HEK293 (cell line): ENCODE results near the gene PDE9A.
A peak's percentile ranks its signal among the peaks of the same experiment; 100 is the strongest.

Experiments used
- CTCF ChIA-PET: fragments of 350-600 bp; formaldehyde crosslinking; extraction: SDS; loops from one replicate; lab custom pipeline; 2021; ENCODE audit warnings: antibody characterized with exemption; lab: Yijun Ruan, JAX
- POLR2A ChIA-PET: fragments of 300-600 bp; formaldehyde crosslinking; extraction: SDS; loops from one replicate; lab custom pipeline; 2020; ENCODE audit warnings: antibody characterized with exemption, inconsistent platforms; lab: Yijun Ruan, JAX
- H3K27ac ChIP-seq: fragments of 200-500 bp; sonication (Bioruptor generic); 2 replicates; pipeline ENCODE4 v1.5.1; 2014; ENCODE audit warnings: low read depth, low read length, control low read depth, inconsistent platforms; ENCODE audit errors: extremely low read depth
- H3K36me3 ChIP-seq, 2 experiments: fragments of 200-500 bp in 1 of 2; sonication (Bioruptor generic) in 1 of 2; 1 replicate in 1 of 2; 2 replicates in 1 of 2; pipeline ENCODE4 v1.5.1; 2014 to 2017; ENCODE audit warnings: inconsistent platforms in 2 of 2, low read length in 2 of 2; ENCODE audit not compliant: control insufficient read depth in 2 of 2, insufficient read depth in 1 of 2
- H3K4me1 ChIP-seq: fragments of 200-500 bp; sonication (Bioruptor generic); 2 replicates; pipeline ENCODE4 v1.5.1; 2014; ENCODE audit warnings: mild to moderate bottlenecking, low read length, inconsistent platforms; ENCODE audit not compliant: control insufficient read depth, insufficient read depth
- H3K4me3 ChIP-seq: 2 replicates; pipeline ENCODE4 v1.5.1; 2011; ENCODE audit warnings: low read depth, mild to moderate bottlenecking, control low read depth, low read length, moderate library complexity
- H3K9me3 ChIP-seq: fragments of 200-500 bp; sonication (Bioruptor generic); 2 replicates; pipeline ENCODE4 v1.5.1; 2014; ENCODE audit warnings: low read depth, low read length, inconsistent platforms; ENCODE audit not compliant: control insufficient read depth, insufficient read depth
- SCRT2 ChIP-seq: fragments of 450-650 bp; formaldehyde crosslinking; IDR thresholded peaks from 2 replicates; pipeline ENCODE4 v1.5.1; 2016; ENCODE audit warnings: missing biosample characterization, missing genetic modification characterization
- SETDB1 ChIP-seq: IDR thresholded peaks from one replicate; pipeline ENCODE4 v1.6.1; 2017; ENCODE audit warnings: mild to moderate bottlenecking, low read length, moderate library complexity, mixed read lengths; ENCODE audit not compliant: insufficient read length
- TRIM28 ChIP-seq: IDR thresholded peaks from 2 replicates; pipeline ENCODE4 v1.6.1; 2011; ENCODE audit warnings: low read length, control low read depth, borderline replicate concordance
- WT1 ChIP-seq: fragments of 450-650 bp; formaldehyde crosslinking; IDR thresholded peaks from 2 replicates; pipeline ENCODE4 v1.5.1; 2016; ENCODE audit warnings: missing biosample characterization, missing genetic modification characterization
- ZBTB17 ChIP-seq: fragments of 450-650 bp; formaldehyde crosslinking; IDR thresholded peaks from 2 replicates; pipeline ENCODE4 v1.5.1; 2016; ENCODE audit warnings: missing biosample characterization, missing genetic modification characterization
- ZBTB21 ChIP-seq: fragments of 450-650 bp; formaldehyde crosslinking; IDR thresholded peaks from 2 replicates; pipeline ENCODE4 v1.5.1; 2017; ENCODE audit warnings: missing biosample characterization, missing genetic modification characterization
- ZFP69B ChIP-seq: fragments of 450-650 bp; formaldehyde crosslinking; IDR thresholded peaks from 2 replicates; pipeline ENCODE4 v1.5.1; 2016; ENCODE audit warnings: missing biosample characterization, missing genetic modification characterization
- ZNF174 ChIP-seq: fragments of 450-650 bp; formaldehyde crosslinking; IDR thresholded peaks from 2 replicates; pipeline ENCODE4 v1.5.0; 2017; ENCODE audit warnings: missing biosample characterization, mild to moderate bottlenecking, missing genetic modification characterization
- ZNF184 ChIP-seq: fragments of 450-650 bp; IDR thresholded peaks from 2 replicates; pipeline ENCODE4 v1.5.1; 2018; ENCODE audit warnings: missing biosample characterization, mild to moderate bottlenecking, missing genetic modification characterization
- ZNF266 ChIP-seq: fragments of 450-650 bp; formaldehyde crosslinking; IDR thresholded peaks from 2 replicates; pipeline ENCODE4 v1.5.1; 2016; ENCODE audit warnings: missing biosample characterization, missing genetic modification characterization, low read depth
- ZNF311 ChIP-seq: fragments of 450-650 bp; formaldehyde crosslinking; IDR thresholded peaks from 2 replicates; pipeline ENCODE4 v1.5.1; 2017; ENCODE audit warnings: missing biosample characterization, missing genetic modification characterization, borderline replicate concordance
- ZNF433 ChIP-seq: fragments of 450-650 bp; formaldehyde crosslinking; IDR thresholded peaks from 2 replicates; pipeline ENCODE4 v1.5.1; 2016; ENCODE audit warnings: missing biosample characterization, missing genetic modification characterization, low read depth
- ZNF510 ChIP-seq: fragments of 450-650 bp; formaldehyde crosslinking; IDR thresholded peaks from 2 replicates; pipeline ENCODE4 v1.5.1; 2018; ENCODE audit warnings: mild to moderate bottlenecking, missing genetic modification characterization, missing biosample characterization; ENCODE audit not compliant: insufficient replicate concordance
- ZNF514 ChIP-seq: fragments of 450-650 bp; formaldehyde crosslinking; IDR thresholded peaks from 2 replicates; pipeline ENCODE4 v1.5.1; 2016; ENCODE audit warnings: missing biosample characterization, missing genetic modification characterization
- ZNF529 ChIP-seq: fragments of 450-650 bp; formaldehyde crosslinking; IDR thresholded peaks from 2 replicates; pipeline ENCODE4 v1.5.1; 2017; ENCODE audit warnings: missing genetic modification characterization, missing biosample characterization; ENCODE audit not compliant: insufficient replicate concordance
- ZNF555 ChIP-seq: fragments of 450-650 bp; formaldehyde crosslinking; conservative IDR thresholded peaks from 2 replicates; pipeline ENCODE4 v1.5.1; 2017; ENCODE audit warnings: missing biosample characterization, mild to moderate bottlenecking, missing genetic modification characterization, inconsistent platforms
- ZNF571 ChIP-seq: fragments of 450-650 bp; formaldehyde crosslinking; IDR thresholded peaks from 2 replicates; pipeline ENCODE4 v1.5.0; 2017; ENCODE audit warnings: missing biosample characterization, missing genetic modification characterization
- ZNF610 ChIP-seq: fragments of 450-650 bp; formaldehyde crosslinking; IDR thresholded peaks from 2 replicates; pipeline ENCODE4 v1.5.1; 2016; ENCODE audit warnings: missing biosample characterization, missing genetic modification characterization, borderline replicate concordance
- ZNF791 ChIP-seq: fragments of 450-650 bp; formaldehyde crosslinking; IDR thresholded peaks from 2 replicates; pipeline ENCODE4 v1.5.1; 2016; ENCODE audit warnings: missing biosample characterization, missing genetic modification characterization
- TF ChIP-seq, protein P1 (sequence below): fragments of 450-650 bp; formaldehyde crosslinking; IDR thresholded peaks from 2 replicates; pipeline ENCODE4 v1.5.1; 2017; ENCODE audit warnings: missing biosample characterization, missing genetic modification characterization
- TF ChIP-seq, protein P2 (sequence below): fragments of 450-650 bp; formaldehyde crosslinking; IDR thresholded peaks from 2 replicates; pipeline ENCODE4 v1.5.1; 2017; ENCODE audit warnings: missing biosample characterization, missing genetic modification characterization
- TF ChIP-seq, protein P3 (sequence below): fragments of 450-650 bp; formaldehyde crosslinking; conservative IDR thresholded peaks from 2 replicates; pipeline ENCODE4 v1.5.1; 2016; ENCODE audit warnings: low read depth, missing biosample characterization, missing genetic modification characterization
- TF ChIP-seq, protein P4 (sequence below): fragments of 450-650 bp; formaldehyde crosslinking; conservative IDR thresholded peaks from 2 replicates; pipeline ENCODE4 v1.5.1; 2016; ENCODE audit warnings: low read depth, missing biosample characterization, missing genetic modification characterization
- TF ChIP-seq, protein P5 (sequence below): fragments of 450-650 bp; formaldehyde crosslinking; IDR thresholded peaks from 2 replicates; pipeline ENCODE4 v1.5.1; 2016; ENCODE audit warnings: missing biosample characterization, missing genetic modification characterization

Gene PDE9A

DNA sequence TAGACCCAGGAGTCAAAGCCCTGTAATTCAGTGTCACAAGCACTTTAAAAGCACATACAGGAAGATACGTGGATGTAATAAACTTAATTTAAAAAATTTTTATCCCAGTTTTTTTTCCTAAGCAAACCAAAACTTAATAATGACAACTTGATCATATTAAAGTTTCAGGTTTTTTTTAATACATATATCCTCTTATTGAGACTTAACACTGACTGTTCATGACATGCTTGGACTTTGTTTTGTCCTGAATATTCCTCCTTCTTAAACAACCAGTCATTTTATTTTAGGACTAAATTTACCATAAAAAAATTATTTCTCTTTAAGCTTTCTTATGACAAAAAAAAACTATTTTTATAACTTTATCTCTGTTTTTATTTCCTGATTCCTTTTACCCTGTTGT is 161.8 kb downstream of the PDE9A start:
- Histone ChIP-seq H3K27ac (no peak overlapping the region), H3K36me3 (no peaks in the 10 kb centered on the region), H3K9me3 (no peaks in the 10 kb centered on the region; the same call in 1 of the 2 replicates), H3K4me1 (no peaks in the 10 kb centered on the region), H3K4me3 (no peak overlapping the region)
- ChIA-PET CTCF (interaction anchor here (1.5 to 2.4 kb wide), 2 partner anchors 34 to 222 kb away, joined by 4 to 14 read pairs; no protein-coding TSS in a partner anchor), POLR2A (no interaction called here)
- TF ChIP-seq, protein P1, sequence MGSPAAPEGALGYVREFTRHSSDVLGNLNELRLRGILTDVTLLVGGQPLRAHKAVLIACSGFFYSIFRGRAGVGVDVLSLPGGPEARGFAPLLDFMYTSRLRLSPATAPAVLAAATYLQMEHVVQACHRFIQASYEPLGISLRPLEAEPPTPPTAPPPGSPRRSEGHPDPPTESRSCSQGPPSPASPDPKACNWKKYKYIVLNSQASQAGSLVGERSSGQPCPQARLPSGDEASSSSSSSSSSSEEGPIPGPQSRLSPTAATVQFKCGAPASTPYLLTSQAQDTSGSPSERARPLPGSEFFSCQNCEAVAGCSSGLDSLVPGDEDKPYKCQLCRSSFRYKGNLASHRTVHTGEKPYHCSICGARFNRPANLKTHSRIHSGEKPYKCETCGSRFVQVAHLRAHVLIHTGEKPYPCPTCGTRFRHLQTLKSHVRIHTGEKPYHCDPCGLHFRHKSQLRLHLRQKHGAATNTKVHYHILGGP (tag by site-specific recombination), result no peak
- TF ChIP-seq, protein P2, sequence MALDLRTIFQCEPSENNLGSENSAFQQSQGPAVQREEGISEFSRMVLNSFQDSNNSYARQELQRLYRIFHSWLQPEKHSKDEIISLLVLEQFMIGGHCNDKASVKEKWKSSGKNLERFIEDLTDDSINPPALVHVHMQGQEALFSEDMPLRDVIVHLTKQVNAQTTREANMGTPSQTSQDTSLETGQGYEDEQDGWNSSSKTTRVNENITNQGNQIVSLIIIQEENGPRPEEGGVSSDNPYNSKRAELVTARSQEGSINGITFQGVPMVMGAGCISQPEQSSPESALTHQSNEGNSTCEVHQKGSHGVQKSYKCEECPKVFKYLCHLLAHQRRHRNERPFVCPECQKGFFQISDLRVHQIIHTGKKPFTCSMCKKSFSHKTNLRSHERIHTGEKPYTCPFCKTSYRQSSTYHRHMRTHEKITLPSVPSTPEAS, result no peak
- TF ChIP-seq ZNF311 (tag by site-specific recombination) (no peak), ZNF529 (tag by site-specific recombination) (peak; percentile 53), ZNF184 (peak; percentile 78; the same call in 1 of the 2 replicates), SETDB1 (peak; percentile 99), ZNF433 (tag by site-specific recombination) (no peak), ZBTB17 (no peak), ZNF791 (no peak), ZNF510 (peak; percentile 66), ZNF514 (no peak), ZNF266 (tag by site-specific recombination) (no peak), SCRT2 (tag by site-specific recombination) (no peak), ZBTB21 (no peak), ZFP69B (tag by site-specific recombination) (no peak), WT1 (tag by site-specific recombination) (no peak), ZNF174 (tag by site-specific recombination) (no peak), TRIM28 (peak; percentile 96), ZNF610 (peak; percentile 33; the same call in 1 of the 2 replicates), ZNF555 (tag by site-specific recombination) (no peak), ZNF571 (tag by site-specific recombination) (no peak)
- TF ChIP-seq, protein P3, sequence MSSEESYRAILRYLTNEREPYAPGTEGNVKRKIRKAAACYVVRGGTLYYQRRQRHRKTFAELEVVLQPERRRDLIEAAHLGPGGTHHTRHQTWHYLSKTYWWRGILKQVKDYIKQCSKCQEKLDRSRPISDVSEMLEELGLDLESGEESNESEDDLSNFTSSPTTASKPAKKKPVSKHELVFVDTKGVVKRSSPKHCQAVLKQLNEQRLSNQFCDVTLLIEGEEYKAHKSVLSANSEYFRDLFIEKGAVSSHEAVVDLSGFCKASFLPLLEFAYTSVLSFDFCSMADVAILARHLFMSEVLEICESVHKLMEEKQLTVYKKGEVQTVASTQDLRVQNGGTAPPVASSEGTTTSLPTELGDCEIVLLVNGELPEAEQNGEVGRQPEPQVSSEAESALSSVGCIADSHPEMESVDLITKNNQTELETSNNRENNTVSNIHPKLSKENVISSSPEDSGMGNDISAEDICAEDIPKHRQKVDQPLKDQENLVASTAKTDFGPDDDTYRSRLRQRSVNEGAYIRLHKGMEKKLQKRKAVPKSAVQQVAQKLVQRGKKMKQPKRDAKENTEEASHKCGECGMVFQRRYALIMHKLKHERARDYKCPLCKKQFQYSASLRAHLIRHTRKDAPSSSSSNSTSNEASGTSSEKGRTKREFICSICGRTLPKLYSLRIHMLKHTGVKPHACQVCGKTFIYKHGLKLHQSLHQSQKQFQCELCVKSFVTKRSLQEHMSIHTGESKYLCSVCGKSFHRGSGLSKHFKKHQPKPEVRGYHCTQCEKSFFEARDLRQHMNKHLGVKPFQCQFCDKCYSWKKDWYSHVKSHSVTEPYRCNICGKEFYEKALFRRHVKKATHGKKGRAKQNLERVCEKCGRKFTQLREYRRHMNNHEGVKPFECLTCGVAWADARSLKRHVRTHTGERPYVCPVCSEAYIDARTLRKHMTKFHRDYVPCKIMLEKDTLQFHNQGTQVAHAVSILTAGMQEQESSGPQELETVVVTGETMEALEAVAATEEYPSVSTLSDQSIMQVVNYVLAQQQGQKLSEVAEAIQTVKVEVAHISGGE (tag by site-specific recombination), result no peak
- TF ChIP-seq, protein P4, sequence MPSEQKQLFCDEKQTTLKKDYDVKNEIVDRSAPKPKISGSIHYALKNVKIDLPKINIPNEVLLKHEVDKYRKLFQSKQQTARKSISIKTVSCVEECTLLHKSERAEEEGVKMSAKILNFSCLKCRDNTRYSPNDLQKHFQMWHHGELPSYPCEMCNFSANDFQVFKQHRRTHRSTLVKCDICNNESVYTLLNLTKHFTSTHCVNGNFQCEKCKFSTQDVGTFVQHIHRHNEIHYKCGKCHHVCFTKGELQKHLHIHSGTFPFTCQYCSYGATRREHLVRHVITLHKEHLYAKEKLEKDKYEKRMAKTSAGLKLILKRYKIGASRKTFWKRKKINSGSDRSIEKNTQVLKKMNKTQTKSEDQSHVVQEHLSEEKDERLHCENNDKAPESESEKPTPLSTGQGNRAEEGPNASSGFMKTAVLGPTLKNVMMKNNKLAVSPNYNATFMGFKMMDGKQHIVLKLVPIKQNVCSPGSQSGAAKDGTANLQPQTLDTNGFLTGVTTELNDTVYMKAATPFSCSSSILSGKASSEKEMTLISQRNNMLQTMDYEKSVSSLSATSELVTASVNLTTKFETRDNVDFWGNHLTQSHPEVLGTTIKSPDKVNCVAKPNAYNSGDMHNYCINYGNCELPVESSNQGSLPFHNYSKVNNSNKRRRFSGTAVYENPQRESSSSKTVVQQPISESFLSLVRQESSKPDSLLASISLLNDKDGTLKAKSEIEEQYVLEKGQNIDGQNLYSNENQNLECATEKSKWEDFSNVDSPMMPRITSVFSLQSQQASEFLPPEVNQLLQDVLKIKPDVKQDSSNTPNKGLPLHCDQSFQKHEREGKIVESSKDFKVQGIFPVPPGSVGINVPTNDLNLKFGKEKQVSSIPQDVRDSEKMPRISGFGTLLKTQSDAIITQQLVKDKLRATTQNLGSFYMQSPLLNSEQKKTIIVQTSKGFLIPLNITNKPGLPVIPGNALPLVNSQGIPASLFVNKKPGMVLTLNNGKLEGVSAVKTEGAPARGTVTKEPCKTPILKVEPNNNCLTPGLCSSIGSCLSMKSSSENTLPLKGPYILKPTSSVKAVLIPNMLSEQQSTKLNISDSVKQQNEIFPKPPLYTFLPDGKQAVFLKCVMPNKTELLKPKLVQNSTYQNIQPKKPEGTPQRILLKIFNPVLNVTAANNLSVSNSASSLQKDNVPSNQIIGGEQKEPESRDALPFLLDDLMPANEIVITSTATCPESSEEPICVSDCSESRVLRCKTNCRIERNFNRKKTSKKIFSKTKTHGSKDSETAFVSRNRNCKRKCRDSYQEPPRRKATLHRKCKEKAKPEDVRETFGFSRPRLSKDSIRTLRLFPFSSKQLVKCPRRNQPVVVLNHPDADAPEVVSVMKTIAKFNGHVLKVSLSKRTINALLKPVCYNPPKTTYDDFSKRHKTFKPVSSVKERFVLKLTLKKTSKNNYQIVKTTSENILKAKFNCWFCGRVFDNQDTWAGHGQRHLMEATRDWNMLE, result peak; percentile 38; the same call in 1 of the 2 replicates
- TF ChIP-seq, protein P5, sequence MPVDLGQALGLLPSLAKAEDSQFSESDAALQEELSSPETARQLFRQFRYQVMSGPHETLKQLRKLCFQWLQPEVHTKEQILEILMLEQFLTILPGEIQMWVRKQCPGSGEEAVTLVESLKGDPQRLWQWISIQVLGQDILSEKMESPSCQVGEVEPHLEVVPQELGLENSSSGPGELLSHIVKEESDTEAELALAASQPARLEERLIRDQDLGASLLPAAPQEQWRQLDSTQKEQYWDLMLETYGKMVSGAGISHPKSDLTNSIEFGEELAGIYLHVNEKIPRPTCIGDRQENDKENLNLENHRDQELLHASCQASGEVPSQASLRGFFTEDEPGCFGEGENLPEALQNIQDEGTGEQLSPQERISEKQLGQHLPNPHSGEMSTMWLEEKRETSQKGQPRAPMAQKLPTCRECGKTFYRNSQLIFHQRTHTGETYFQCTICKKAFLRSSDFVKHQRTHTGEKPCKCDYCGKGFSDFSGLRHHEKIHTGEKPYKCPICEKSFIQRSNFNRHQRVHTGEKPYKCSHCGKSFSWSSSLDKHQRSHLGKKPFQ, result no peak
